Measurements from ENCODE around the gene GLS2. TPM values are rescaled to one million over a fixed set of nuclear protein-coding genes. Genes with fewer than 3 reads are reported as not detected.

Gene GLS2
- total and polyA plus RNA-seq, 2 donors from 2014 or later = 2.5 to 5.6 TPM

DNA sequence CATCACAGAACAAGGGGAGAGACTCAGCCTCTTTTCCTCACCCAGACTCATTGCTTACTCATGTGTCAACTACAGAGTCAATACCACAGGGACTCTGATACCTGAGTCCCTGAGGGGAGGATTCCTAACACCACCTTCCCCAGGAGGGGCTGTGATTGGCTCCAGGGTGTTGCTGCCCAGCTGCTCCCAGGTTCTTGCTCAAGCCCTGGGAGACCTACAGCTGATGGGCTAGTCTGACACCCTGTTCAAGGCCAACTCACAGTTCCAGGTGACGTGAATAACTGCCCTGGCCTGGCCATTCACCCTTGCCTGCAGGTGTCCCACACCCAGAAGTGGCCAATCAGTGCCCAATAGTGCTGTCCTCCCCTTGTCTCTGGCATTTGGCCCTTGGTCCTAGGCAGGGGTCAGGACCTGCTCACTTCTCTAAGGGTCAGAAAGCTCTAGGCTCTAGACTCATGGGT, 11.0 kb downstream of the GLS2 start:
- DNase-seq (no peak), FAIRE-seq (no peak)
- Histone ChIP-seq H3K27ac (ENCODE audit: low read depth in 2 of 2, low read length in 2 of 2) (no peak overlapping the region), H3K36me3 (ENCODE audit: control insufficient read depth in 2 of 3, insufficient read depth in 3 of 3, low read length in 3 of 3) (peaks cover 0 to 3% (median 2%) of the 10 kb centered on the region in 3 donors), H3K4me3 (ENCODE audit: low read length in 3 of 3) (no peak overlapping the region), H3K4me1 (ENCODE audit: control insufficient read depth in 2 of 3, insufficient read depth in 2 of 3, low read depth in 1 of 3, low read length in 3 of 3) (no peaks in the 10 kb centered on the region), H3K27me3 (ENCODE audit: control insufficient read depth, insufficient read depth, low read length) (no peaks in the 10 kb centered on the region), H3K9me3 (ENCODE audit: control insufficient read depth in 2 of 3, insufficient read depth in 1 of 3, low read length in 3 of 3) (no peaks in the 10 kb centered on the region), H3K9ac (ENCODE audit: low read length in 3 of 3) (no peak overlapping the region)
- TF ChIP-seq, protein P1, sequence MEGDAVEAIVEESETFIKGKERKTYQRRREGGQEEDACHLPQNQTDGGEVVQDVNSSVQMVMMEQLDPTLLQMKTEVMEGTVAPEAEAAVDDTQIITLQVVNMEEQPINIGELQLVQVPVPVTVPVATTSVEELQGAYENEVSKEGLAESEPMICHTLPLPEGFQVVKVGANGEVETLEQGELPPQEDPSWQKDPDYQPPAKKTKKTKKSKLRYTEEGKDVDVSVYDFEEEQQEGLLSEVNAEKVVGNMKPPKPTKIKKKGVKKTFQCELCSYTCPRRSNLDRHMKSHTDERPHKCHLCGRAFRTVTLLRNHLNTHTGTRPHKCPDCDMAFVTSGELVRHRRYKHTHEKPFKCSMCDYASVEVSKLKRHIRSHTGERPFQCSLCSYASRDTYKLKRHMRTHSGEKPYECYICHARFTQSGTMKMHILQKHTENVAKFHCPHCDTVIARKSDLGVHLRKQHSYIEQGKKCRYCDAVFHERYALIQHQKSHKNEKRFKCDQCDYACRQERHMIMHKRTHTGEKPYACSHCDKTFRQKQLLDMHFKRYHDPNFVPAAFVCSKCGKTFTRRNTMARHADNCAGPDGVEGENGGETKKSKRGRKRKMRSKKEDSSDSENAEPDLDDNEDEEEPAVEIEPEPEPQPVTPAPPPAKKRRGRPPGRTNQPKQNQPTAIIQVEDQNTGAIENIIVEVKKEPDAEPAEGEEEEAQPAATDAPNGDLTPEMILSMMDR (IDR thresholded peaks at IDR 0.05; ENCODE audit: borderline replicate concordance, extremely low read depth, insufficient read depth) = no peak
- intact Hi-C loops (cut with DNase I) = no loop called here

DNA sequence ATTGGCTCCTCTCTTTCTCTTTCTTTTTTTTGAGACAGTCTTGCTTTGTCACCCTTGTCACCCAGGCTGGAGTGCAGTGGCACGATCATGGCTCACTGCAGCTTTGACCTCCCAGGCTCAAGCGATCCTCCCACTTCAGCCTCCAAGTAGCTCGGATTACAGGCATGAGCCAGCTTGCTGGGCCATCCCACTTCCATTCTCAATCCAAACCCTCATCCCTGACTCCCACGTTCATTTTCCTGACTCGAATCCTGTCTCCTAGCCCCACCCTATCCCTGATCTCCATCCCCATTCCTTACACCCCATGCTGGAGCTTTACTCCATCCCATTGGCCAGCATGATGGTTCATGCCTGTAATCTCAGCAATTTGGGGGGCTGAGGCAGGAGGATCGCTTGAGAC, 11.8 kb downstream of the GLS2 start:
- Histone ChIP-seq H3K4me1 (ENCODE audit: control insufficient read depth in 2 of 3, insufficient read depth in 2 of 3, low read depth in 1 of 3, low read length in 3 of 3) (no peaks in the 10 kb centered on the region), H3K9me3 (ENCODE audit: control insufficient read depth in 2 of 3, insufficient read depth in 1 of 3, low read length in 3 of 3) (no peaks in the 10 kb centered on the region), H3K9ac (ENCODE audit: low read length in 3 of 3) (no peak overlapping the region), H3K27me3 (ENCODE audit: control insufficient read depth, insufficient read depth, low read length) (no peaks in the 10 kb centered on the region), H3K4me3 (ENCODE audit: low read length in 3 of 3) (no peak overlapping the region), H3K36me3 (ENCODE audit: control insufficient read depth in 2 of 3, insufficient read depth in 3 of 3, low read length in 3 of 3) (peaks cover 0 to 3% (median 2%) of the 10 kb centered on the region in 3 donors), H3K27ac (ENCODE audit: low read depth in 2 of 2, low read length in 2 of 2) (no peak overlapping the region)
- DNase-seq (no peak), FAIRE-seq (no peak)
- intact Hi-C loops (cut with DNase I) = no loop called here
- TF ChIP-seq, protein P1 (IDR thresholded peaks at IDR 0.05; ENCODE audit: borderline replicate concordance, extremely low read depth, insufficient read depth) = no peak

DNA sequence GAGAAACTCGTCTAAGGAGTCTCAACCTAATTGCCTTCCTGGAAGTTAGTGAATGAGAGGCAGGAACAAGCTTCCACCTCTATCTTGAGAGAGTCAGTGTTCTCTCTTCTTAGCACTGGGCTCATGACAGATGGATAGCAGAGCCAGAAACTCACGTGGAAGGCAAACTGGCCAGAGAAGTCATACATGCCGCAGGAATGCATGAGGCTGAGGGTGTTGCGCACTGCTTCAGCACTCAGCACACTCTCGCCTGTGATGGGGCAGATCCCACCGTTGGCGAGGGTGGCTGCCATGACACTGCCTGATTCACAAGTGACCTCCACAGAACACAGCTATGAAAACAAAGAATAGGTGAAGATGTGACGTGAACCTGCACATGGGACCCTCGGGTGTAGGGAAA, 13.6 kb downstream of the GLS2 start:
- H3K27ac ChIP-seq (ENCODE audit: low read depth in 2 of 2, low read length in 2 of 2) = no peak overlapping the region
- H3K4me3 ChIP-seq (ENCODE audit: low read length in 3 of 3) = no peak overlapping the region
- TF ChIP-seq, protein P1 (IDR thresholded peaks at IDR 0.05; ENCODE audit: borderline replicate concordance, extremely low read depth, insufficient read depth) = no peak
- H3K4me1 ChIP-seq (ENCODE audit: control insufficient read depth in 2 of 3, insufficient read depth in 2 of 3, low read depth in 1 of 3, low read length in 3 of 3) = peaks cover 0 to 4% (median 0%) of the 10 kb centered on the region in 3 donors
- DNase-seq (no peak), FAIRE-seq (no peak)
- H3K27me3 ChIP-seq (ENCODE audit: control insufficient read depth, insufficient read depth, low read length) = no peaks in the 10 kb centered on the region
- intact Hi-C loops (cut with DNase I) = no loop called here
- no peaks in the 10 kb centered on the region for H3K9me3 ChIP-seq (ENCODE audit: control insufficient read depth in 2 of 3, insufficient read depth in 1 of 3, low read length in 3 of 3)
- no peak overlapping the region for H3K9ac ChIP-seq (ENCODE audit: low read length in 3 of 3)
- peaks cover 0 to 3% (median 2%) of the 10 kb centered on the region in 3 donors for H3K36me3 ChIP-seq (ENCODE audit: control insufficient read depth in 2 of 3, insufficient read depth in 3 of 3, low read length in 3 of 3)

Measured in kidney (tissue), 14 donors.